ENCODE data around the gene FSCB. TPM values are rescaled to one million over a fixed set of nuclear protein-coding genes. Genes with fewer than 3 reads are reported as not detected.
"Not testable (repeated sequence)": the region's sequence is repeated elsewhere in the genome, so short reads cannot be mapped to it uniquely, and the experiment has no call there.

FSCB gene
- not detected in 2 replicates for total RNA-seq

- no peak for TF ChIP-seq CTCF (conservative IDR thresholded peaks at IDR 0.05; ENCODE audit: low read depth, low read length)
- no peak for DNase-seq (ENCODE audit: low read depth)
- no peak within 1 kb of the TSS for H3K4me3 ChIP-seq (ENCODE audit: low read depth, low read length)
These were observed at the start of gene FSCB for GRCh38 chr14:44507183-44507582. TSS of gene FSCB (minus strand) at chr14:44507283. CDS start at chr14:44506987, 296 bp downstream.

GRCh38 chr14:44531658-44532057 is 24.6 kb upstream of the FSCB start:
- no peak overlapping the region for H3K4me3 ChIP-seq (ENCODE audit: low read depth, low read length)
- DNase-seq (ENCODE audit: low read depth) = no peak
- TF ChIP-seq CTCF (conservative IDR thresholded peaks at IDR 0.05; ENCODE audit: low read depth, low read length) = no peak

GRCh38 chr14:44530475-44530874 is 23.4 kb upstream of the FSCB start:
- TF ChIP-seq CTCF (conservative IDR thresholded peaks at IDR 0.05; ENCODE audit: low read depth, low read length) = no peak
- no peak for DNase-seq (ENCODE audit: low read depth)

GRCh38 chr14:44529026-44529425 is 21.9 kb upstream of the FSCB start:
- no peak overlapping the region for H3K4me3 ChIP-seq (ENCODE audit: low read depth, low read length)
- DNase-seq (ENCODE audit: low read depth) = no peak
- TF ChIP-seq CTCF (conservative IDR thresholded peaks at IDR 0.05; ENCODE audit: low read depth, low read length) = no peak

More at GRCh38 chr14:44530475-44530874, 23.4 kb upstream of the FSCB start:
- H3K4me3 ChIP-seq (ENCODE audit: low read depth, low read length) = no peak overlapping the region

- no peak for TF ChIP-seq CTCF (conservative IDR thresholded peaks at IDR 0.05; ENCODE audit: low read depth, low read length)
- DNase-seq (ENCODE audit: low read depth) = no peak
These were observed 21.1 kb upstream of the FSCB start for GRCh38 chr14:44528180-44528579.

GRCh38 chr14:44525237-44525636 is 18.2 kb upstream of the FSCB start:
- TF ChIP-seq CTCF (conservative IDR thresholded peaks at IDR 0.05; ENCODE audit: low read depth, low read length) = no peak

More at GRCh38 chr14:44528180-44528579, 21.1 kb upstream of the FSCB start:
- no peak overlapping the region for H3K4me3 ChIP-seq (ENCODE audit: low read depth, low read length)

GRCh38 chr14:44515668-44516067 is 8.6 kb upstream of the FSCB start:
- not testable (repeated sequence) for DNase-seq (ENCODE audit: low read depth); H3K4me3 ChIP-seq (ENCODE audit: low read depth, low read length)

More at GRCh38 chr14:44525237-44525636, 18.2 kb upstream of the FSCB start:
- no peak for DNase-seq (ENCODE audit: low read depth)
- H3K4me3 ChIP-seq (ENCODE audit: low read depth, low read length) = no peak overlapping the region
